Placental epithelial cell (primary cell): ENCODE data around the gene TMEM131L. TPM values are rescaled to one million over a fixed set of nuclear protein-coding genes. Genes with fewer than 3 reads are reported as not detected.

Source experiments
- total RNA-seq: library from RNA; depleted of rRNA; stranded (reverse); fragments of >200 nt; gene quantifications from 2 replicates; pipeline ENCODE4 v1.2.3, GENCODE V29; 2012

TMEM131L gene
- total RNA-seq: 5.1 and 5.9 TPM in 2 replicates

GRCh38 chr4:153466081-153466948, at the start of gene TMEM131L:
Gene TMEM131L (plus strand): TSS chr4:153466360. CDS start chr4:153466398, 38 bp downstream.

GRCh38 chr4:153684182-153684970, 218.2 kb downstream of the TMEM131L start, which contains the start of gene TLR2:
Gene TLR2 (plus strand): TSS chr4:153684280. CDS start chr4:153702908, 18,628 bp downstream.

Other genes with a start within 250 kb of the TMEM131L start
- 2.1 and 2.7 TPM in 2 replicates for gene MND1, start 121.7 kb upstream of the TMEM131L start, total RNA-seq
- under 0.01 and 0.22 TPM in 2 replicates for gene TLR2, start 217.9 kb downstream of the TMEM131L start, total RNA-seq